ENCODE measurements around the gene SLC16A6.

GRCh38 chr17:68327823-68328557, 37.1 kb upstream of the SLC16A6 start:
- no peak for TF ChIP-seq CTCF (IDR thresholded peaks at IDR 0.05)
- TF ChIP-seq POLR2AphosphoS5 (IDR thresholded peaks at IDR 0.05; ENCODE audit: low read depth, low read length), result no peak
- no peak for TF ChIP-seq RAD21 (IDR thresholded peaks at IDR 0.05; ENCODE audit: low read length)
- TF ChIP-seq SMC3 (IDR thresholded peaks at IDR 0.05; ENCODE audit: low read depth, low read length), result no peak
